SU-DHL-6 (cell line): Measurements from ENCODE around the gene IGSF8.

Source experiments
- H2AFZ ChIP-seq: fragments of 200-600 bp; sonication (generic); 2 replicates; pipeline ENCODE4 v1.6.1; 2014; ENCODE audit warnings: low read depth, mild to moderate bottlenecking, moderate library complexity, mixed read lengths, antibody characterized with exemption, low read length; ENCODE audit not compliant: severe bottlenecking
- H3F3A ChIP-seq: fragments of 200-600 bp; shearing (Covaris generic); 2 replicates; pipeline ENCODE4 v1.6.0; 2016; ENCODE audit warnings: antibody characterized with exemption, mild to moderate bottlenecking; ENCODE audit not compliant: insufficient read depth
- H3K27ac ChIP-seq: fragments of 200-600 bp; sonication (generic); 2 replicates; pipeline ENCODE4 v1.5.1; 2016; ENCODE audit warnings: low read depth, mild to moderate bottlenecking, low read length, moderate library complexity, mixed read lengths
- H3K27me3 ChIP-seq: fragments of 200-600 bp; sonication (generic), shearing (Covaris generic); 2 replicates; pipeline ENCODE4 v1.6.0; 2014; ENCODE audit warnings: mild to moderate bottlenecking, low read length
- H3K36me3 ChIP-seq: fragments of 200-600 bp; sonication (generic); 2 replicates; pipeline ENCODE4 v1.6.1; 2014; ENCODE audit warnings: mild to moderate bottlenecking, low read length, mixed read lengths
- H3K4me2 ChIP-seq: fragments of 300-600, 200-600 bp; shearing (Covaris generic), sonication (generic); 2 replicates; pipeline ENCODE4 v1.6.0; 2014; ENCODE audit warnings: low read length, low read depth, mild to moderate bottlenecking; ENCODE audit not compliant: poor library complexity, severe bottlenecking
- H3K4me3 ChIP-seq: fragments of 200-600 bp; sonication (generic); 2 replicates; pipeline ENCODE4 v1.5.1; 2014; ENCODE audit warnings: antibody characterized with exemption, low read length, mild to moderate bottlenecking, mixed read lengths; ENCODE audit not compliant: insufficient read depth, poor library complexity, severe bottlenecking
- H3K79me2 ChIP-seq: fragments of 200-600 bp; sonication (generic); 2 replicates; pipeline ENCODE4 v1.6.1; 2014; ENCODE audit warnings: mild to moderate bottlenecking, low read length, moderate library complexity; ENCODE audit not compliant: insufficient read depth
- H3K9ac ChIP-seq: fragments of 200-600 bp; sonication (generic); 2 replicates; pipeline ENCODE4 v1.7.0; 2014; ENCODE audit warnings: mild to moderate bottlenecking, low read length
- H3K9me2 ChIP-seq: fragments of 200-600 bp; sonication (generic); replicated peaks from 2 replicates; pipeline ENCODE4 v1.6.1; 2014; ENCODE audit warnings: low read length; ENCODE audit not compliant: insufficient read depth
- H3K9me3 ChIP-seq: fragments of 200-600 bp; sonication (generic); 2 replicates; pipeline ENCODE4 v1.6.1; 2014; ENCODE audit warnings: low read length, mixed read lengths; ENCODE audit not compliant: insufficient read depth
- H4K20me1 ChIP-seq: fragments of 200-600 bp; sonication (generic); 2 replicates; pipeline ENCODE4 v1.6.1; 2014; ENCODE audit warnings: low read depth, mild to moderate bottlenecking, antibody characterized with exemption, low read length, moderate library complexity, mixed read lengths
- EZH2phosphoT487 ChIP-seq: fragments of 200-600 bp; sonication (generic), shearing (Covaris generic); conservative IDR thresholded peaks from 2 replicates; pipeline ENCODE4 v1.6.1; 2018; ENCODE audit warnings: mild to moderate bottlenecking, antibody characterized with exemption, low read length, moderate library complexity, mixed read lengths
- TF ChIP-seq, protein P1 (sequence below): fragments of 200-600 bp; sonication (generic); IDR thresholded peaks from one replicate; pipeline ENCODE4 v1.5.1; 2017; ENCODE audit warnings: antibody characterized with exemption, mild to moderate bottlenecking, low read length, moderate library complexity; ENCODE audit not compliant: insufficient read depth, poor library complexity, severe bottlenecking

The IGSF8 gene

DNA sequence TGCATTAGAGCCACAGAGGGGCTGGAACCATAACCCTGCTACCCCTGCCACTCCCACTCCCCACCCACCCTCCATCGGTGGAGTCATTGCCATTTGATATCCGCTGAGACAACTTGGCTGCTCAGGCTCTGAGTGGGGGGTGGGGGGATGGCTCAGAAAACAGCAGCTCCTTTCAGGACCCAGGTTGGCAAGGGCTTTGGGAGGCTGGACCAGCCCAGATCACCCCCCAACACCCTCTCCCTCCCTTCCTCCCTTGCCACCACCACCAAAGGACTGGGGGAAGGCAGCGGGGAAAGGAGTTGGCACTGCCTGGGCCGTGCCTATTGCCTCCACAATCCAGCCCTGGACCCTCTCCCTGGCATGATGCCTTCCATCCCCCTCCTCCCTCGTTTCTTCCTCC lies 30.2 kb downstream of the IGSF8 start:
- Histone ChIP-seq H3K9ac (no peak overlapping the region), H3K27me3 (no peaks in the 10 kb centered on the region; the same call in 1 of the 2 replicates), H3K79me2 (no peaks in the 10 kb centered on the region), H3K4me2 (no peak overlapping the region), H3F3A (no peaks in the 10 kb centered on the region), H2AFZ (no peak overlapping the region), H3K27ac (no peak overlapping the region), H3K9me2 (no peaks in the 10 kb centered on the region), H3K4me3 (no peak overlapping the region), H3K9me3 (no peaks in the 10 kb centered on the region), H4K20me1 (no peaks in the 10 kb centered on the region), H3K36me3 (no peaks in the 10 kb centered on the region)
- TF ChIP-seq, protein P1, sequence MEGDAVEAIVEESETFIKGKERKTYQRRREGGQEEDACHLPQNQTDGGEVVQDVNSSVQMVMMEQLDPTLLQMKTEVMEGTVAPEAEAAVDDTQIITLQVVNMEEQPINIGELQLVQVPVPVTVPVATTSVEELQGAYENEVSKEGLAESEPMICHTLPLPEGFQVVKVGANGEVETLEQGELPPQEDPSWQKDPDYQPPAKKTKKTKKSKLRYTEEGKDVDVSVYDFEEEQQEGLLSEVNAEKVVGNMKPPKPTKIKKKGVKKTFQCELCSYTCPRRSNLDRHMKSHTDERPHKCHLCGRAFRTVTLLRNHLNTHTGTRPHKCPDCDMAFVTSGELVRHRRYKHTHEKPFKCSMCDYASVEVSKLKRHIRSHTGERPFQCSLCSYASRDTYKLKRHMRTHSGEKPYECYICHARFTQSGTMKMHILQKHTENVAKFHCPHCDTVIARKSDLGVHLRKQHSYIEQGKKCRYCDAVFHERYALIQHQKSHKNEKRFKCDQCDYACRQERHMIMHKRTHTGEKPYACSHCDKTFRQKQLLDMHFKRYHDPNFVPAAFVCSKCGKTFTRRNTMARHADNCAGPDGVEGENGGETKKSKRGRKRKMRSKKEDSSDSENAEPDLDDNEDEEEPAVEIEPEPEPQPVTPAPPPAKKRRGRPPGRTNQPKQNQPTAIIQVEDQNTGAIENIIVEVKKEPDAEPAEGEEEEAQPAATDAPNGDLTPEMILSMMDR = no peak
- no peak for TF ChIP-seq EZH2phosphoT487

DNA sequence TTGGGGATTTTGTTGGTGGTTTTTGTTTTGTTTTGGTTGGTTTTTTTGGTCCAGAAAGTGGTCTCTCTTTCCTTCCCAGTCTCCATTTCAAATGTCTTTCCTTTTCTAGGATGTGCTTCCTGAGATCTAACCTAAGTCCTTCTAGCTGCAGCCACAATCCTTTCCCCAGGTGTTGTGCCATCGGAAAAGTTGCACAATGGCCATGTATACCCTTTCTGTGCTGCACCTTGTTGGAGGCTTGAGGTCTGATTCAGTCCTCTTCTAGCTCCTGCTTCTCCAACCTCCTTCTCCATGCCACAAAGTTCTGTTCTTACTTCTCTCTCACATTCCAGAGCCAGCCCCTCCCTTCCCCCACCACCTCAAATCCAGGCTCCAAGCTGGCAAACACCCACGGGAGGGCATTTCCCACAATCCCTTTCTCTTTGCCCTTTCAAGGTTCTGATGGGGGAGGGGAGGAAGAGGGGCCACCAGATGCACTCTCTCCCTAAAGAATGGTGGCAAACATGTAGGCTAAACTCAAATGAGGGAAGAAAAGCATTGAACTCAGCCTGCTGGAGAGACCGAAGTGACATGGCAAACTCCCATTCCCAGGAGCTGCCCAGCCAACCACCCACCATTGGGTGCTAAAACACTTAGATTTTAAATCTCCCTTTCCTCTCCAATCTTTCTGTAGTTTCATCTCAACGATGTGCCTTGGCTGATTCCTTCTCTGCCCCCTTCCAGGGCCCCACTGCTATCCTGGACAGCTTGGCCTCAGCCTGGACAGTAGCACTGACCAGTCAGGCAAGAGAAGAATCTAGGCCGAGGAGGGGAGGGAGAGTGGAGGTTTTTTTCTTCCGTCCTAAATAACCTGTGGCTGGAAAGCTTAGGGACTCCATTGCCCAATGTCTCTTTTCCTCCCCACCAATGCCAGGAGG lies 31.3 kb downstream of the IGSF8 start:
- Histone ChIP-seq H3K4me2 (no peak overlapping the region), H3K4me3 (no peak overlapping the region), H3K27ac (no peak overlapping the region), H3K79me2 (no peaks in the 10 kb centered on the region), H3K36me3 (no peaks in the 10 kb centered on the region), H3K9me3 (no peaks in the 10 kb centered on the region), H3K9me2 (no peaks in the 10 kb centered on the region), H2AFZ (no peak overlapping the region), H4K20me1 (no peaks in the 10 kb centered on the region), H3K9ac (no peak overlapping the region), H3K27me3 (no peaks in the 10 kb centered on the region; the same call in 1 of the 2 replicates), H3F3A (no peaks in the 10 kb centered on the region)
- TF ChIP-seq, protein P1 = no peak
- TF ChIP-seq EZH2phosphoT487 = no peak

DNA sequence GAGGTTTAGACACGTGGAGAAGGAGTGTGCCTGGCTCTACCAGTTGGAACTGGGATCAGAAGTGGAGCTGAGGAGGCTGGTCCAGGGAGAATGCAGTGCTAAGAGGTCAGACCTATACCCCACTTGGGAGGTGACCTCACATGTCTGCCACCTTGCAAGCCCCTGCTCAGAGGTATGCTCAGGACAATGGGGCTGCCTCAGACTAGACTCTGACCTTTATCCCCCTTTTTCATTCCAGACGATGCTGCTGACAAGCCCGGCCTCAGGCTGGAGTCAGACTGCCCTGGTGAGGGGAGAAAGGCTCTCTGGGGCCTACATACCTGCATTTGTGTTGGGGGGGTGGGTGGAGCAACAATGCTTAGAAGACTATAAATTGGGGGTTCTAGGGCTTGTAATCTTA lies 33.7 kb downstream of the IGSF8 start:
- Histone ChIP-seq H2AFZ (no peak overlapping the region), H3K4me3 (no peak overlapping the region), H3K79me2 (no peaks in the 10 kb centered on the region), H3K27ac (no peak overlapping the region), H3F3A (no peaks in the 10 kb centered on the region), H3K36me3 (no peaks in the 10 kb centered on the region), H4K20me1 (no peaks in the 10 kb centered on the region), H3K9ac (no peak overlapping the region), H3K27me3 (no peaks in the 10 kb centered on the region; the same call in 1 of the 2 replicates), H3K9me2 (no peaks in the 10 kb centered on the region), H3K4me2 (no peak overlapping the region), H3K9me3 (no peaks in the 10 kb centered on the region)
- TF ChIP-seq EZH2phosphoT487 = no peak
- TF ChIP-seq, protein P1 = no peak
